GM23338 (cell line): ENCODE results near the gene METTL22.

Experiments
- CTCF ChIP-seq, 2 experiments: fragments of 200-600 bp in 1 of 2; sonication (generic) in 1 of 2; conservative IDR thresholded peaks; 2 replicates each; pipeline versions ENCODE4 v1.5.1 to v1.6.1; 2016 to 2017; ENCODE audit warnings: antibody characterized with exemption in 2 of 2, low read depth in 2 of 2, mild to moderate bottlenecking in 2 of 2, moderate library complexity in 1 of 2
- ETS1 ChIP-seq: IDR thresholded peaks from 2 replicates; pipeline ENCODE4 v1.6.1; 2016; ENCODE audit warnings: antibody characterized with exemption
- EZH2 ChIP-seq: fragments of 200-600 bp; sonication (generic); IDR thresholded peaks from one replicate; pipeline ENCODE4 v1.8.0; 2017; ENCODE audit warnings: antibody characterized with exemption, mild to moderate bottlenecking, low read depth; ENCODE audit not compliant: unreplicated experiment
- EZH2phosphoT487 ChIP-seq: fragments of 200-600 bp; sonication (generic); IDR thresholded peaks from one replicate; pipeline ENCODE4 v1.8.1; 2018; ENCODE audit warnings: antibody characterized with exemption; ENCODE audit not compliant: unreplicated experiment
- NANOG ChIP-seq: IDR thresholded peaks from 2 replicates; pipeline ENCODE4 v1.6.1; 2016; ENCODE audit warnings: antibody characterized with exemption, borderline replicate concordance
- POLR2AphosphoS5 ChIP-seq: IDR thresholded peaks from 2 replicates; pipeline ENCODE4 v1.6.1; 2016; ENCODE audit warnings: antibody characterized with exemption, low read depth
- REST ChIP-seq: IDR thresholded peaks from one replicate; pipeline ENCODE4 v1.6.1; 2018; ENCODE audit warnings: antibody characterized with exemption; ENCODE audit not compliant: unreplicated experiment
- STAT1 ChIP-seq: IDR thresholded peaks from one replicate; pipeline ENCODE4 v1.6.1; 2016; ENCODE audit warnings: antibody characterized with exemption; ENCODE audit not compliant: unreplicated experiment
- ZNF331 ChIP-seq: fragments of 250-450 bp; sonication (Bioruptor Pico); IDR thresholded peaks from 2 replicates; pipeline ENCODE4 v1.5.0; 2020; ENCODE audit warnings: low read depth, mild to moderate bottlenecking, moderate library complexity

- no peak for TF ChIP-seq EZH2
- TF ChIP-seq CTCF (conservative IDR thresholded peaks at IDR 0.05; ENCODE audit: low read depth in 2 of 2) = no peak
- TF ChIP-seq POLR2AphosphoS5 = no peak
- TF ChIP-seq ZNF331 = no peak
- no peak for TF ChIP-seq ETS1
- TF ChIP-seq STAT1 = no peak
- no peak for TF ChIP-seq EZH2phosphoT487
- no peak for TF ChIP-seq REST
- no peak for TF ChIP-seq NANOG
Measured at GRCh38 chr16:8590811-8591210, 30.7 kb upstream of the METTL22 start.
